Neural cell (in vitro differentiated cells): ENCODE data around the gene HLA-DOA. TPM values are rescaled to one million over a fixed set of nuclear protein-coding genes. Genes with fewer than 3 reads are reported as not detected.

ENCODE experiments used
- H2AFZ ChIP-seq: fragments of 200-600, 300-800 bp; sonication (generic), shearing (Covaris generic); 2 replicates; pipeline ENCODE4 v1.6.0; 2014; ENCODE audit warnings: low read depth, mild to moderate bottlenecking, antibody characterized with exemption, low read length, moderate library complexity
- H3F3A ChIP-seq: fragments of 200-600 bp; shearing (Covaris generic); 2 replicates; pipeline ENCODE4 v1.6.1; 2016; ENCODE audit warnings: mild to moderate bottlenecking, moderate library complexity, mixed read lengths, antibody characterized with exemption, low read length; ENCODE audit not compliant: insufficient read depth, poor library complexity, severe bottlenecking
- H3K27ac ChIP-seq: fragments of 200-600, 300-800 bp; sonication (generic), shearing (Covaris generic); 2 replicates; pipeline ENCODE4 v1.5.1; 2014; ENCODE audit warnings: mild to moderate bottlenecking, low read length, moderate library complexity
- H3K27me3 ChIP-seq: fragments of 300-800, 200-600 bp; sonication (generic), shearing (Covaris generic); 2 replicates; pipeline ENCODE4 v1.6.0; 2014; ENCODE audit warnings: mild to moderate bottlenecking, low read depth, low read length, moderate library complexity; ENCODE audit not compliant: insufficient read depth
- H3K36me3 ChIP-seq: fragments of 300-800, 200-600 bp; sonication (generic), shearing (Covaris generic); 2 replicates; pipeline ENCODE4 v1.5.1; 2014; ENCODE audit warnings: mild to moderate bottlenecking, antibody characterized with exemption, low read length, moderate library complexity; ENCODE audit not compliant: insufficient read depth
- H3K4me2 ChIP-seq: fragments of 300-800, 200-600 bp; sonication (generic), shearing (Covaris generic); 2 replicates; pipeline ENCODE4 v1.6.0; 2014; ENCODE audit warnings: mild to moderate bottlenecking, low read length
- H3K4me3 ChIP-seq: fragments of 300-800, 200-600 bp; sonication (generic), shearing (Covaris generic); 2 replicates; pipeline ENCODE4 v1.5.1; 2014; ENCODE audit warnings: mild to moderate bottlenecking, low read length, moderate library complexity
- H3K79me2 ChIP-seq: fragments of 200-600 bp; shearing (Covaris generic); replicated peaks from 2 replicates; pipeline ENCODE4 v1.6.0; 2014; ENCODE audit warnings: mild to moderate bottlenecking, low read length, moderate library complexity; ENCODE audit not compliant: insufficient read depth
- H3K9ac ChIP-seq: fragments of 300-800, 200-600 bp; sonication (generic), shearing (Covaris generic); 2 replicates; pipeline ENCODE4 v1.6.1; 2016; ENCODE audit warnings: mild to moderate bottlenecking, low read length, mixed read lengths
- H3K9me2 ChIP-seq: fragments of 200-600 bp; shearing (Covaris generic); 2 replicates; pipeline ENCODE4 v1.6.1; 2016; ENCODE audit warnings: mild to moderate bottlenecking, low read length, mixed read lengths; ENCODE audit not compliant: insufficient read depth
- H3K9me3 ChIP-seq: fragments of 200-600, 300-800 bp; sonication (generic), shearing (Covaris generic); 2 replicates; pipeline ENCODE4 v1.6.1; 2016; ENCODE audit warnings: mild to moderate bottlenecking, mixed run types, low read length, moderate library complexity, mixed read lengths
- H4K20me1 ChIP-seq: fragments of 200-600 bp; shearing (Covaris generic); 2 replicates; pipeline ENCODE4 v1.6.1; 2016; ENCODE audit warnings: mild to moderate bottlenecking, mixed run types; ENCODE audit not compliant: insufficient read depth
- EP300 ChIP-seq: fragments of 450-650 bp; conservative IDR thresholded peaks from 2 replicates; pipeline ENCODE4 v1.6.1; 2014; ENCODE audit warnings: antibody characterized with exemption, mild to moderate bottlenecking, moderate library complexity; ENCODE audit not compliant: poor library complexity, severe bottlenecking
- EZH2 ChIP-seq: fragments of 200-600, 300-800 bp; shearing (Covaris generic), sonication (generic); IDR thresholded peaks from 2 replicates; pipeline ENCODE4 v1.6.1; 2014; ENCODE audit warnings: antibody characterized with exemption, low read length, borderline replicate concordance, mild to moderate bottlenecking; ENCODE audit not compliant: insufficient read depth, poor library complexity, severe bottlenecking
- MXI1 ChIP-seq: fragments of 450-650 bp; conservative IDR thresholded peaks from 2 replicates; pipeline ENCODE4 v1.6.1; 2014; ENCODE audit warnings: antibody characterized with exemption, mild to moderate bottlenecking; ENCODE audit not compliant: poor library complexity, severe bottlenecking
- POLR2AphosphoS5 ChIP-seq: IDR thresholded peaks from 2 replicates; pipeline ENCODE4 v1.6.1; 2012
- RAD21 ChIP-seq: fragments of 450-650 bp; conservative IDR thresholded peaks from 2 replicates; pipeline ENCODE4 v1.6.1; 2014; ENCODE audit warnings: antibody characterized with exemption, mild to moderate bottlenecking, moderate library complexity
- SMC3 ChIP-seq: fragments of 450-650 bp; conservative IDR thresholded peaks from 2 replicates; pipeline ENCODE4 v1.6.1; 2014; ENCODE audit warnings: antibody characterized with exemption, mild to moderate bottlenecking, moderate library complexity; ENCODE audit not compliant: poor library complexity
- TAF1 ChIP-seq: IDR thresholded peaks from 2 replicates; pipeline ENCODE4 v1.6.1; 2012; ENCODE audit warnings: low read depth
- polyA plus RNA-seq: library from polyadenylated mRNA; depleted of rRNA; stranded (reverse); fragments of >200 nt; gene quantifications from 2 replicates; pipeline ENCODE4 v1.2.3, GENCODE V29; 2014
- TF ChIP-seq, protein P1 (sequence below): fragments of 450-650 bp; IDR thresholded peaks from 2 replicates; pipeline ENCODE4 v1.5.1; 2014; ENCODE audit warnings: antibody characterized with exemption, mild to moderate bottlenecking, moderate library complexity; ENCODE audit not compliant: poor library complexity, severe bottlenecking
- TF ChIP-seq, protein P2 (sequence below): IDR thresholded peaks from 2 replicates; pipeline ENCODE4 v1.6.1; 2012; ENCODE audit warnings: borderline replicate concordance

HLA-DOA gene
- polyA plus RNA-seq, 1 donor from 2014 or later = 0.07 TPM

DNA sequence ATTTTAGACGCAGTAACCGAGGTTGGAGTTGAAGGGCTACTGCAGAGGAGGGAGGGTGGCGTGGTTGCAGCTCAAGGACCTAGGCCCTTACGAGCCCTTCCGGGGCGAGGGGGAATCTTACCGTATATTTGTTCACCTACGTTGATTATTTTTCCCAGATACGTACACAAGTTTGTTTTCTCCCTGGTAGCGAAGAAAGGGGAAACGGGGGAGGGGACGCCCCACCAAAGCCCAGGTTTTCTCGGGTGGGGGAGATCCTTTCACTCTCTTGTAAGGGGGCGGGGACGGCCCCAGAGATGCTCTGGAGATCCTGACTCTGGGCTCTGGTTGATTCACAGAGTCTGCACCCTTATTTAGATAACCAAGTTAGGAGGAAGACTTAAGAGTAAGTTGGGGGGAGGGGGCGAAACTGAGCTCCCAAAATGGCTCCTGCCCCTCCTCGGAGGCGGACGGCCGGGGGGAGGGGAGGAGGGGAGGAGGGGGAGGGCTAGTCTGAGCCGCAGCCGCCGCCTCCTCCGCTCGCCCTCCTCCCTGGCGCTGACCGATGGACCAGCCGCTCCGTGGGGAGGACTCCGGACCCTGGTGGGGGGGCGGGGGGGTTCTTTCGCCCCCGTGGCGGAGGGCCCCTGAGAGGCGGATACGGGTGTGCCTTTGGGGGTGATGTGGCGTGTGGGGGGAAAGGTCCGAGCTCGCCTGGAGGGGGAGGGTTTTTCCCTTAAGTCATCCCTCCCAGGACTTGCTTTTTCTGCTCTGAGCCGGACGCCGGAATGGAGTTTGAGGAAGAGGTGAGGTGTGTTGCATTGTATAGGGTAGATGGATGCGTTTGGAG lies 38.8 kb downstream of the HLA-DOA start:
- Histone ChIP-seq H3F3A (peaks cover 13% of the 10 kb centered on the region), H3K4me2 (peak overlapping the region; percentile 96), H3K79me2 (peaks cover 72% of the 10 kb centered on the region), H3K27me3 (no peaks in the 10 kb centered on the region), H4K20me1 (peaks cover 35% of the 10 kb centered on the region), H3K27ac (peak overlapping the region; percentile 100), H3K9me2 (no peaks in the 10 kb centered on the region), H3K4me3 (peak overlapping the region; percentile 84), H3K36me3 (peaks cover 6% of the 10 kb centered on the region), H3K9ac (peak overlapping the region; percentile 100), H3K9me3 (no peaks in the 10 kb centered on the region), H2AFZ (no peak overlapping the region)
- TF ChIP-seq EZH2 (no peak), POLR2AphosphoS5 (peak; percentile 74), TAF1 (no peak)

DNA sequence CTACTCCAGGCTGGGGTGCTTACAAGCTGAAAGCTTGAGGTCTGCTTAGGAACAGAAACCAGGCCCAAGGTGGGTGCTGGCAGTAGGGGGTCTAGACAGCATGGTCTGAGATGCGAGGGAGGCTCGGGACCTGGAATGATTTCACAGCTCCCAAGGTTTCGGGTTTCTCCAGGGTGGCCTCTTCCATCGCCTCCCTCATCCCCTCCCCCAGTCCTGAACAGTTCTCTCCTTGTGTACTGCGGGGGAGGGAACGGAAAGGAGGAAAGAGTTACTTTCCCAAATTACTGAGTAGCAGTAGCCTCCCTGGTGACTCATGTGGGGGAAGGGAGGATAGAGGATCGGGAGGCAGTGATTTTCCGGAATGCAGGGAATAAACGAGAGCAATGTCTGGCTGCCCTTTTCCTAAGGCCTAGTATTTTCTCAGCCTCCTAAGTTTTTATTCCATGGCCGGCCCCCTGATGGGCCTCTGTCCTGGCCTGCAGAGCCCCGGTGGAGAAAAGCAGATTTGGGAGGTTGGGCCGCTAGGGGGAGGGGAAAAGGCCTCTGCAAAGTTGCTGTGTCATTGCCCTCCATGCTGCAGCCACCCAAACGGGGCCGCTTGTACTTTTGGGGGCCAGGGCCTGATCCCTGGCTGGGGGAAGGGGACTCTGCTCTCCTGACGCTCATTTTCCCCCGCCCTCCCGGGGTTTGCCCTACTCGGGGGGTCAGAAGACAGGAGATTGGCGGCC lies 39.5 kb downstream of the HLA-DOA start:
- H3K9ac ChIP-seq = peak overlapping the region; percentile 100
- H3K27ac ChIP-seq = peak overlapping the region; percentile 100
- peaks cover 13% of the 10 kb centered on the region for H3F3A ChIP-seq
- H2AFZ ChIP-seq = no peak overlapping the region
- TF ChIP-seq, protein P1, sequence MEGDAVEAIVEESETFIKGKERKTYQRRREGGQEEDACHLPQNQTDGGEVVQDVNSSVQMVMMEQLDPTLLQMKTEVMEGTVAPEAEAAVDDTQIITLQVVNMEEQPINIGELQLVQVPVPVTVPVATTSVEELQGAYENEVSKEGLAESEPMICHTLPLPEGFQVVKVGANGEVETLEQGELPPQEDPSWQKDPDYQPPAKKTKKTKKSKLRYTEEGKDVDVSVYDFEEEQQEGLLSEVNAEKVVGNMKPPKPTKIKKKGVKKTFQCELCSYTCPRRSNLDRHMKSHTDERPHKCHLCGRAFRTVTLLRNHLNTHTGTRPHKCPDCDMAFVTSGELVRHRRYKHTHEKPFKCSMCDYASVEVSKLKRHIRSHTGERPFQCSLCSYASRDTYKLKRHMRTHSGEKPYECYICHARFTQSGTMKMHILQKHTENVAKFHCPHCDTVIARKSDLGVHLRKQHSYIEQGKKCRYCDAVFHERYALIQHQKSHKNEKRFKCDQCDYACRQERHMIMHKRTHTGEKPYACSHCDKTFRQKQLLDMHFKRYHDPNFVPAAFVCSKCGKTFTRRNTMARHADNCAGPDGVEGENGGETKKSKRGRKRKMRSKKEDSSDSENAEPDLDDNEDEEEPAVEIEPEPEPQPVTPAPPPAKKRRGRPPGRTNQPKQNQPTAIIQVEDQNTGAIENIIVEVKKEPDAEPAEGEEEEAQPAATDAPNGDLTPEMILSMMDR = no peak
- no peak for TF ChIP-seq EP300
- peak; percentile 84 for TF ChIP-seq MXI1
- TF ChIP-seq TAF1 = peak; percentile 27
- TF ChIP-seq, protein P2, sequence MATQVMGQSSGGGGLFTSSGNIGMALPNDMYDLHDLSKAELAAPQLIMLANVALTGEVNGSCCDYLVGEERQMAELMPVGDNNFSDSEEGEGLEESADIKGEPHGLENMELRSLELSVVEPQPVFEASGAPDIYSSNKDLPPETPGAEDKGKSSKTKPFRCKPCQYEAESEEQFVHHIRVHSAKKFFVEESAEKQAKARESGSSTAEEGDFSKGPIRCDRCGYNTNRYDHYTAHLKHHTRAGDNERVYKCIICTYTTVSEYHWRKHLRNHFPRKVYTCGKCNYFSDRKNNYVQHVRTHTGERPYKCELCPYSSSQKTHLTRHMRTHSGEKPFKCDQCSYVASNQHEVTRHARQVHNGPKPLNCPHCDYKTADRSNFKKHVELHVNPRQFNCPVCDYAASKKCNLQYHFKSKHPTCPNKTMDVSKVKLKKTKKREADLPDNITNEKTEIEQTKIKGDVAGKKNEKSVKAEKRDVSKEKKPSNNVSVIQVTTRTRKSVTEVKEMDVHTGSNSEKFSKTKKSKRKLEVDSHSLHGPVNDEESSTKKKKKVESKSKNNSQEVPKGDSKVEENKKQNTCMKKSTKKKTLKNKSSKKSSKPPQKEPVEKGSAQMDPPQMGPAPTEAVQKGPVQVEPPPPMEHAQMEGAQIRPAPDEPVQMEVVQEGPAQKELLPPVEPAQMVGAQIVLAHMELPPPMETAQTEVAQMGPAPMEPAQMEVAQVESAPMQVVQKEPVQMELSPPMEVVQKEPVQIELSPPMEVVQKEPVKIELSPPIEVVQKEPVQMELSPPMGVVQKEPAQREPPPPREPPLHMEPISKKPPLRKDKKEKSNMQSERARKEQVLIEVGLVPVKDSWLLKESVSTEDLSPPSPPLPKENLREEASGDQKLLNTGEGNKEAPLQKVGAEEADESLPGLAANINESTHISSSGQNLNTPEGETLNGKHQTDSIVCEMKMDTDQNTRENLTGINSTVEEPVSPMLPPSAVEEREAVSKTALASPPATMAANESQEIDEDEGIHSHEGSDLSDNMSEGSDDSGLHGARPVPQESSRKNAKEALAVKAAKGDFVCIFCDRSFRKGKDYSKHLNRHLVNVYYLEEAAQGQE = no peak
- no peak for TF ChIP-seq RAD21
- no peak for TF ChIP-seq POLR2AphosphoS5
- TF ChIP-seq SMC3 = no peak
- no peak for TF ChIP-seq EZH2
- peak overlapping the region; percentile 84 for H3K4me3 ChIP-seq
- H3K79me2 ChIP-seq = peaks cover 70% of the 10 kb centered on the region
- H4K20me1 ChIP-seq = peaks cover 28% of the 10 kb centered on the region
- no peaks in the 10 kb centered on the region for H3K9me2 ChIP-seq
- H3K9me3 ChIP-seq = no peaks in the 10 kb centered on the region
- H3K4me2 ChIP-seq = peak overlapping the region; percentile 93
- peaks cover 4% of the 10 kb centered on the region for H3K36me3 ChIP-seq
- no peaks in the 10 kb centered on the region for H3K27me3 ChIP-seq
